ENCODE results near the gene SPATA45. TPM values are rescaled to one million over a fixed set of nuclear protein-coding genes. Genes with fewer than 3 reads are reported as not detected.
A peak's percentile ranks its signal among the peaks of the same experiment; 100 is the strongest.
"Not testable (repeated sequence)": the region's sequence is repeated elsewhere in the genome, so short reads cannot be mapped to it uniquely, and the experiment has no call there.

SPATA45 gene
- not detected for polyA plus RNA-seq

GRCh38 chr1:212847549-212847948, at the start of gene SPATA45:
SPATA45 (minus strand) TSS chr1:212847649; CDS start chr1:212836149, 11,500 bp downstream.
- Mint-ChIP-seq H3K27ac (no peak within 1 kb of the TSS), H3K36me3 (peaks cover 0 to 7% (median 3%) of the 10 kb centered on the region in 3 donors)

DNA sequence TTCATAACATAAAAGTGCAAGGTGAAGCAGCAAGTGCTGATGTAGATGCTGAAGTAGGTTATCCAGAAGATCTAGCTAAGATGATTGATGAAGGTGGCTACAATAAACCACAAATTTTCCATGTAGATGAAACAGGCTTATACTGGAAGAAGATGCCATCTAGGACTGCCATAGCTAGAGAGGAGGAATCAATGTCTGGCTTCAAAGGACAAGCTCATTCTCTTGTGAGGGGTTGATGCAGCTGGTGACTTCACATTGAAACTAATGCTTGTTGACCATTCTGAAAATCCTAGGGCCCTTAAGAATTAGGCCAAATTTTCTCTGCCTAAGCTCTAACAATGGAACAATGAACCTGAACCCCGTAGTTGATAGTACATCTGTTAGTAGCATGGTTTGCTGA, 44.7 kb upstream of the SPATA45 start:
- Mint-ChIP-seq H3K27ac (no peak overlapping the region), H3K4me3 (no peak overlapping the region), H3K9me3 (no peaks in the 10 kb centered on the region), H3K36me3 (peaks cover 26 to 57% (median 52%) of the 10 kb centered on the region in 3 donors), H3K27me3 (ENCODE audit: low read depth in 3 of 3) (no peaks in the 10 kb centered on the region), H3K4me1 (no peaks in the 10 kb centered on the region)
- no peak for DNase-seq

More at GRCh38 chr1:212847549-212847948, at the start of gene SPATA45:
- Mint-ChIP-seq H3K4me3 (no peak within 1 kb of the TSS), H3K9me3 (no peaks in the 10 kb centered on the region), H3K27me3 (ENCODE audit: low read depth in 3 of 3) (no peaks in the 10 kb centered on the region), H3K4me1 (no peaks in the 10 kb centered on the region)
- DNase-seq = no peak

- no peak for DNase-seq
- Mint-ChIP-seq H3K27ac (no peak overlapping the region), H3K27me3 (ENCODE audit: low read depth in 3 of 3) (no peaks in the 10 kb centered on the region), H3K36me3 (peaks cover 4 to 32% (median 26%) of the 10 kb centered on the region in 3 donors), H3K4me3 (no peak overlapping the region), H3K4me1 (no peaks in the 10 kb centered on the region), H3K9me3 (no peaks in the 10 kb centered on the region)
Measured at GRCh38 chr1:212884592-212884991, 37.1 kb upstream of the SPATA45 start.

DNA sequence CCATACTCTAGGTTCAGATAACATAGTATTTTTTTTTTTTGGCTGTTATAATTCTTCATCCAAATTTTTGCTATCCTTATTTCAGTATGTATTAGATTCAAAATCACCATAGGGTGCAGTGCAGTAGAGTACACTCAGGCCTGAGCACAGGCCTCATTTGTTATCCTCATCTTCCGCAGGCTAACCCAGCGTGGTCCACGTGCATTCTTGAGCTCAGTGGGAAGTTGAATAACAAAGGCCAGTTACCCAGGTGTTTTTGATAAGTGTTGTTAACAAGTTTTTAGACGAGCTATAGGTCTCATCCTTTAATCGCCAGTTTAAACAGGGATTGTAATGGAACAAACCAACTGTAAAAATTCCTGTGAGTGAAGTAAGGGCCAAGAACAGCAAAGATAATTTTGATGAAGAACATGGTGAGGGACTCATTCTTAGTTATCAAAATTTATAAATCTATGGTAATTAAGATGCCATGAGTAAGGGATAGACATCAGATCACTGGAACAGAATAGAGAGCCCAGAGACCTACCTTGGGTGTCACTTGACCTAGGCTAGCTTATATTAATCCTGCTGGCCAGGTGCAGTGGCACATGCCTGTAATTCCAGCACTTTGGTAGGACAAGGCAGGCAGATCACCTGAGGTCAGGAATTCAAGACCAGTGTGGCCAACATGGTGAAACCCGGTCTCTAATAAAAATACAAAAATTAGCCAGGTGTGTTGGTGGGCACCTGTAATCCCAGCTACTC, 32.7 kb upstream of the SPATA45 start:
- no peak overlapping the region for H3K4me3 Mint-ChIP-seq
- H3K27ac Mint-ChIP-seq = no peak overlapping the region
- H3K36me3 Mint-ChIP-seq = peaks cover 10 to 33% (median 12%) of the 10 kb centered on the region in 3 donors
- H3K9me3 Mint-ChIP-seq = no peaks in the 10 kb centered on the region
- no peaks in the 10 kb centered on the region for H3K27me3 Mint-ChIP-seq (ENCODE audit: low read depth in 3 of 3)
- no peaks in the 10 kb centered on the region for H3K4me1 Mint-ChIP-seq
- DNase-seq = no peak

DNA sequence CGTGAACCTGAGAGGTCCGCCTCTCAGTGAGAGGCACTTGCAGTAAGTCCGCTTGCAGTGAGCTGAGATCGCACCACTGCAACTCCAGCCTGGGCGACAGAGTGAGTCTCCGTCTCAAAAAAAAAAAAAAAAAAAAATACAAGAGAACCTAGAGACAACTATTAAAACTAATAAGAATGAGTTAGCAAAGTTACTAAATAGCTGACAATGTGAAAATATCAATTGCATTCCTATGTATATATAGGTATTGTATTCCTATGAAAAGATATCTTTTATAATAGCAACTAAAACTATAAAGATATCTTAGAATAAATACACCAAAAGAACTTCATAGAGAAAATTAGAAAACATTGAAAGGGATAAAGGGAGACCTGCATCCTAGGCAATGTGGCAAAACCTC, 31.0 kb upstream of the SPATA45 start:
- DNase-seq = no peak
- Mint-ChIP-seq H3K4me1 (no peaks in the 10 kb centered on the region), H3K4me3 (no peak overlapping the region), H3K36me3 (peaks cover 15 to 30% (median 20%) of the 10 kb centered on the region in 3 donors), H3K27ac (no peak overlapping the region), H3K27me3 (ENCODE audit: low read depth in 3 of 3) (no peaks in the 10 kb centered on the region), H3K9me3 (no peaks in the 10 kb centered on the region)

DNA sequence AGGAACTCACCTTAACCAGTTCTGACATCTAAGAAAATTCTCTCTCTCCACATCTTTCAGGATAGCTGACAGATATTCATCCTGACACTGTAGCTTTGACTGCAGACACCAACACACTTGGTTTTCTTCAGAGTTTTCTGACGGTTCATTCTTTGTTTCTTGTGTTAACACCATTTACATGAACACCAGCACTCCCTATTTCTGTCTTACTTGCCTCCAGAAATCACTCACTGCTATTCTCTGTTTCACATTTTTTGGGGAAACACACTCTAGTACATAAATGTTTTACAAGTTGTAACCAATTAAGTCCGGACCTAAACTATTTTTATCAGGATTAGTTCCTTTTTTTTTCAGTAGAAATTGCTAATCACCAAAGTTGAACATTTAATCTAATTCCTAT, 26.1 kb upstream of the SPATA45 start:
- Mint-ChIP-seq H3K36me3 (peaks cover 15 to 31% (median 19%) of the 10 kb centered on the region in 3 donors), H3K4me3 (no peak overlapping the region), H3K27ac (no peak overlapping the region), H3K9me3 (no peaks in the 10 kb centered on the region), H3K27me3 (ENCODE audit: low read depth in 3 of 3) (no peaks in the 10 kb centered on the region), H3K4me1 (no peaks in the 10 kb centered on the region)
- DNase-seq = no peak

- DNase-seq = no peak
- Mint-ChIP-seq H3K27ac (no peak overlapping the region), H3K36me3 (peaks cover 10 to 25% (median 22%) of the 10 kb centered on the region in 3 donors), H3K27me3 (ENCODE audit: low read depth in 3 of 3) (no peaks in the 10 kb centered on the region), H3K9me3 (no peaks in the 10 kb centered on the region), H3K4me3 (no peak overlapping the region), H3K4me1 (no peaks in the 10 kb centered on the region)
Measured at GRCh38 chr1:212871976-212872375, 24.5 kb upstream of the SPATA45 start.

- DNase-seq = no peak
- Mint-ChIP-seq H3K9me3 (no peaks in the 10 kb centered on the region), H3K27ac (no peak overlapping the region), H3K36me3 (peaks cover 0 to 15% (median 15%) of the 10 kb centered on the region in 3 donors), H3K27me3 (ENCODE audit: low read depth in 3 of 3) (no peaks in the 10 kb centered on the region), H3K4me1 (peaks cover 3 to 15% of the 10 kb centered on the region in 2 donors), H3K4me3 (no peak overlapping the region)
Measured at GRCh38 chr1:212867192-212867591, 19.7 kb upstream of the SPATA45 start.

GRCh38 chr1:212864201-212864600, 16.8 kb upstream of the SPATA45 start:
- Mint-ChIP-seq H3K4me1 (peaks cover 6 to 15% of the 10 kb centered on the region in 2 donors), H3K36me3 (peaks cover 0 to 15% (median 9%) of the 10 kb centered on the region in 3 donors), H3K27me3 (ENCODE audit: low read depth in 3 of 3) (no peaks in the 10 kb centered on the region), H3K4me3 (no peak overlapping the region), H3K27ac (no peak overlapping the region), H3K9me3 (no peaks in the 10 kb centered on the region)
- DNase-seq = no peak

GRCh38 chr1:212863345-212863744, 15.9 kb upstream of the SPATA45 start:
- H3K36me3 Mint-ChIP-seq = peaks cover 0 to 15% (median 9%) of the 10 kb centered on the region in 3 donors
- not testable (repeated sequence) for H3K27me3 Mint-ChIP-seq (ENCODE audit: low read depth in 3 of 3); H3K27ac Mint-ChIP-seq; H3K9me3 Mint-ChIP-seq; DNase-seq; H3K4me3 Mint-ChIP-seq
- peaks cover 12 to 15% of the 10 kb centered on the region in 2 donors for H3K4me1 Mint-ChIP-seq

DNA sequence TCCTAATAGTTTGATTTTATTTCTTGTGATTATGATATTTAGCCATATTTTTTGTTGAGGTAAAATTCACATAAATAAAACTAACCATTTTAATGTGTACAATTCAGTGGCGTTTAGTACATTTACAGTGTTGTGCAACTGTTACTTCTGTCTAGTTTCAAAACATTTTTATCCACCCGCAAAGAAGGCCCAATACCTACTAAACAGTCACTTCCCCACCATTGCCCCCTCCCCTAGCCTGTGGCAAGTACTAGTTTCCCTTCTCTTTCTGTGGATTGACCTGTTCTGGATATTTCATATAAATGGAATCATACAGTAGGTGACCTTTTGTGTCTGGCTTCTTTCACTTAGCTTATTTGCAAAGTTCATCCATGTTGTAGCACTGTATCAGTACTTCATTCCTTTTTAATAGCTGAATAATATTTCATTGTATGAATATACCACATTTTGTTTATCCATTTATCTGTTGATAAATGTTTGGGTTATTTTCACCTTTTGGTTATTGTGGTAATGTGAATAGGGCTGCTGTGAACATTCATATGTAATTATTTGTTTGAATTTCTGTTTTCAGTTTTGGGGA, 14.8 kb upstream of the SPATA45 start:
- Mint-ChIP-seq H3K27ac (no peak overlapping the region), H3K36me3 (peaks cover 0 to 15% (median 9%) of the 10 kb centered on the region in 3 donors), H3K4me3 (no peak overlapping the region), H3K27me3 (ENCODE audit: low read depth in 3 of 3) (peaks cover 3 to 10% (median 4%) of the 10 kb centered on the region in 3 donors), H3K9me3 (no peaks in the 10 kb centered on the region), H3K4me1 (peaks cover 19 to 23% of the 10 kb centered on the region in 2 donors)
- DNase-seq = no peak

DNA sequence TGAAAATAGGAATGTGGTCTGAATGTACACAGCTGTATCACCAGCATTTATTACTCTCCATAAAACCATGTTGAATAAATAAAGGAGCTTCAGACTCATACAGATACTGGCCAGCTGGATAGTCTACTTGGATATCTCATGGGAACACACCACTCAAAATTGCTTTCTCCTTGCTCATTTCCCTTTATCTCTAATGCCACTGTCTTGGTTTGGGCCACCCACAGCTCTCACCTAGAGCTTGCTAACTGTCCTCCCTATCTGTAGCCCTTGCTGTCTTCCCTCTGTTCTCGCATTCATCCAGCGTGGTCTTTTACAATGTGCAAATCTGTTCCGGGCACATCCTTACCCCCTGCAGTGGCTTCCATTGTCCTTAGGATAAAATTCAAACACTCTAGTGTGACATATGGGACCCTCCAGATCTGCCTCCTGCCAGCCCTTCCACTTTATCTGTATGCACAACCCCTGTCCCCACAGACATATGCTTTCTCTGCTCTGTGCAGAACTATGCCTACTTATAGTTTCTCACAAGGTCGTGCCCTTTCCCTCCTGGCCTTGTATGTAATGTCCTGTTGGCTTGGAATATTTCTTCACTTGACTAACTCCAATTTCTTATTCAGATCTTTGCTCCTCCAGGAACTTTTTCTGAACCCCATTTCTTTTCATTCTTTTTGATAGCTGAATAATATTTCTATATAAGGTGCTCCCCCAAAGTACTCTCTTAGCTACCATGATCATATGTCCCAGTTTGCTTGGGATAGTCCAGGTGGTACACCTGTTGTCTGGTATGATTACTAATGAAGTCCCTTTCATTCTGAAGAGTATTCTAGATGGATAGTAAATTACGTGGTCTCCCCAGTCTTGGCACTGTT, 13.5 kb upstream of the SPATA45 start:
- H3K36me3 Mint-ChIP-seq = peaks cover 0 to 5% (median 5%) of the 10 kb centered on the region in 3 donors
- no peaks in the 10 kb centered on the region for H3K9me3 Mint-ChIP-seq
- H3K27me3 Mint-ChIP-seq (ENCODE audit: low read depth in 3 of 3) = peaks cover 3 to 10% (median 4%) of the 10 kb centered on the region in 3 donors
- no peak for DNase-seq
- H3K27ac Mint-ChIP-seq = no peak overlapping the region
- peaks cover 28 to 33% of the 10 kb centered on the region in 2 donors for H3K4me1 Mint-ChIP-seq
- no peak overlapping the region for H3K4me3 Mint-ChIP-seq

DNA sequence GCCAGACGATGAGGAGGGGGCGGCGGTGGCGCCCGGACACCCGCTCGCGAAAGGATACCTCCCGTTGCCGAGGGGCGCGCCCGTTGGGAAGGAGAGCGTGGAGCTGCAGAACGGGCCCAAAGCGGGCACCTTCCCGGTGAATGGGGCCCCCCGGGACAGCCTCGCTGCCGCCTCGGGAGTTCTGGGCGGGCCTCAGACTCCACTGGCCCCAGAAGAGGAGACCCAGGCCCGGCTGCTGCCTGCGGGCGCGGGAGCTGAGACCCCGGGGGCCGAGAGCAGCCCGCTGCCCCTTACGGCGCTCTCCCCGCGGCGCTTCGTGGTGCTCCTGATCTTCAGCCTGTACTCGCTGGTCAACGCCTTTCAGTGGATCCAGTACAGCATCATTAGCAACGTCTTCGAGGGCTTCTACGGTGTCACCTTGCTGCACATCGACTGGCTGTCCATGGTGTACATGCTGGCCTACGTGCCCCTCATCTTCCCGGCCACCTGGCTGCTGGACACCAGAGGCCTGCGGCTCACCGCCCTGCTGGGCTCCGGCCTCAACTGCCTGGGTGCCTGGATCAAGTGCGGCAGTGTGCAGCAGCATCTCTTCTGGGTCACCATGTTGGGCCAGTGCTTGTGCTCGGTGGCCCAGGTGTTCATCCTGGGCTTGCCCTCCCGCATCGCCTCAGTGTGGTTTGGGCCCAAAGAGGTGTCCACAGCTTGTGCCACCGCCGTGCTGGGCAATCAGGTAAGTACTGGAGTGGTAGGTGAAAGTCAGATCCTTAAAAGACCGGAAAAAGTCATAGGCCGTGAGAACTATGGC, 11.2 kb upstream of the SPATA45 start:
- Mint-ChIP-seq H3K36me3 (peaks cover 2 to 9% (median 4%) of the 10 kb centered on the region in 3 donors), H3K4me1 (peaks cover 25 to 26% of the 10 kb centered on the region in 2 donors), H3K27me3 (ENCODE audit: low read depth in 3 of 3) (peaks cover 3 to 10% (median 4%) of the 10 kb centered on the region in 3 donors), H3K27ac (peak overlapping the region in 5 of 6 donors; percentile 91 to 96 (median 94)), H3K4me3 (peak overlapping the region in 2 of 5 donors; percentile 92 to 97), H3K9me3 (no peaks in the 10 kb centered on the region)
- no peak for DNase-seq
